ENCODE results near the gene CTPS1. TPM values are rescaled to one million over a fixed set of nuclear protein-coding genes. Genes with fewer than 3 reads are reported as not detected.

CTPS1 gene
- total RNA-seq, 4 donors from 2014 or later = 30.9 to 70.1 (median 51.3) TPM

GRCh38 chr1:40945491-40945973, 34.0 kb upstream of the CTPS1 start:
- intact Hi-C loops (cut with DNase I; ENCODE audit: low total_unique reads) = loop anchor here (5.0 kb wide), 1 partner anchor 83 kb away; the partner anchor contains the start of gene CITED4
- H3K9me3 ChIP-seq = peaks cover 0 to 10% of the 10 kb centered on the region in 2 donors
- H3K27me3 ChIP-seq = no peaks in the 10 kb centered on the region
- no peaks in the 10 kb centered on the region for H3K4me1 ChIP-seq
- DNase-seq = no peak
- no peaks in the 10 kb centered on the region for H3K36me3 ChIP-seq
- TF ChIP-seq CTCF (IDR thresholded peaks at IDR 0.05) (no peak), POLR2A (IDR thresholded peaks at IDR 0.05) (no peak)
- H3K4me3 ChIP-seq = no peak overlapping the region
- peak overlapping the region; percentile 91 to 94 for H3K27ac ChIP-seq

DNA sequence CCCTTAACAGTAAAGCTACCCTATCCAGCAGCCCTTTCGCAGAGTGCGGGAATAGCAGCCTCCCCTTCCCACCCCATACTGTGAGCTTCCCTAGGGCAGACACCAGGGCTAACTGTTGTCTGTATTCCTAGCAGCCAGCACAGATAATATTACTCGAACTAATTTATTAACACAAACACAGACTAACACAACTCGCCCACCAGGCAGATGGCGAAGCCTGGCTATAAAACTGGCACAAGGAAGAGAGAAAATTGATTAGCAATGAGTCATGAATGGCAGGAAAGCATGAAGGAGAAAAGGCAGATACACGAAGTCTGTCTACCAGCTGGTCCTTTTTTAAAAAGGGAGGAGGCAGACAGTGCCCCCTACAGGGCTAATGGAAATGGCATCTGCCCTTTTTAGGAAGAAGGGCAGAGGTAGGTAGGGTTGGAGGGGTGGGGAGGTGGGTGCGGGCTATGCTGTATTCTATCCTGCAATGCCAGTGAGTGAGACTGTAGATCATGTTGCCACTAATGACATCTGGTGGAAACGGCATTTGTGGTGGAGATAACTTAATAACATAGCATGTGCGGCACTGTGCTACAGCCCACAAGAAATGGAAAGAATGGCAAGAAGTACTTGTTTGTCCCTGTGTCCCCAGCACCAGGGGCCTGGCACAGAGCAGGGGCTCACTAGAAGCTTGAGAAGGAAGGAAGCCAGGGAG, 30.6 kb upstream of the CTPS1 start:
- no peaks in the 10 kb centered on the region for H3K27me3 ChIP-seq
- peaks cover 0 to 10% of the 10 kb centered on the region in 2 donors for H3K9me3 ChIP-seq
- no peaks in the 10 kb centered on the region for H3K36me3 ChIP-seq
- TF ChIP-seq CTCF (IDR thresholded peaks at IDR 0.05) = peak; percentile 24 to 45 (median 36)
- TF ChIP-seq POLR2A (IDR thresholded peaks at IDR 0.05) = no peak
- H3K27ac ChIP-seq = peak overlapping the region in 1 of 2 donors; percentile 0
- no peak for DNase-seq
- intact Hi-C loops (cut with DNase I; ENCODE audit: low total_unique reads) = loop anchor here (5.0 kb wide), 1 partner anchor 87 kb away; the partner anchor contains the start of gene CITED4
- no peak overlapping the region for H3K4me3 ChIP-seq
- no peaks in the 10 kb centered on the region for H3K4me1 ChIP-seq

- Histone ChIP-seq H3K36me3 (no peaks in the 10 kb centered on the region), H3K4me1 (no peaks in the 10 kb centered on the region), H3K9me3 (peaks cover 0 to 10% of the 10 kb centered on the region in 2 donors), H3K27ac (no peak overlapping the region), H3K4me3 (no peak overlapping the region), H3K27me3 (no peaks in the 10 kb centered on the region)
- intact Hi-C loops (cut with DNase I; ENCODE audit: low total_unique reads) = loop anchor here (5.0 kb wide), 1 partner anchor 87 kb away; the partner anchor contains the start of gene CITED4
- TF ChIP-seq CTCF (IDR thresholded peaks at IDR 0.05) = no peak
- DNase-seq = no peak
Observed at GRCh38 chr1:40949563-40949962, 29.9 kb upstream of the CTPS1 start.

DNA sequence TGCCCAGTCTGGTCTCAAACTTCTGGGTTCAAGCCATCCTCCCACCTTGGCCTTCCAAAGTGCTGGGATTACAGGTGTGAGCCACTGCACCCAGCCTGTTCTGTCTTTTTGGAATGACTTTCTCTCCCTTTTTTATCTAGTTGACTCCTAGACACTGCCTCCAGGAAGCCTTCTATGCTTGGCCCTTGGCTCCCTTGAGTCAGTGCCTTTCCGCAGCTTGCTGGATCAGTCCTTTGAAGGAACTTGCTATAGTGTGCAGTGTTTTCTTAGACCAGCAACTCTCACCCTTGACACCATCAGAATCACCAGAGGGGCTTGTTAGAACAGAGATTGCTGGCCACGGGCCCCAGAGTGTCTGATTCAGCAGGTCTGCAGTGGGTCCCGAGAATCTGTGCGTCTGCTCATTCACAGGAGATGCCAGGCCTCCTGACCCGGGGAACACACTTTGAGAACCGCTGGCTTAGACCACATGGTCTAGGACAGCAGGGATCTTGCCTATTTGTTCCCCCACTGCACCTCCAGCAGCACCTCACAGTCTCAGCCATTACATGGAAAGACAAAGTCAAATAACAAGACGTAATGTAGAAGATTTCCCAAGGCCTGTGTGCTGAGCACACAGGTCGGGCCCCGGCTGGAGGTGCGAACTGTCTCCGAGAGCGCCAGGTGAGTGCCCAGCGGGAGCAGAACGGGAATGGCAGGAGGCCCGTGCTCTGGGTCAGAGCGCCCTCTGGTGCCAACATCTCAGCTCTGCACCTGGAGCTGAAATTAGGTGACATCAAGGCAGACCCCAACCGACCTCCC, 27.4 kb upstream of the CTPS1 start:
- Histone ChIP-seq H3K27me3 (no peaks in the 10 kb centered on the region), H3K4me1 (no peaks in the 10 kb centered on the region), H3K9me3 (no peaks in the 10 kb centered on the region), H3K36me3 (no peaks in the 10 kb centered on the region), H3K27ac (no peak overlapping the region), H3K4me3 (no peak overlapping the region)
- intact Hi-C loops (cut with DNase I; ENCODE audit: low total_unique reads) = loop anchor here (5.0 kb wide), 1 partner anchor 105 kb away; no protein-coding TSS in a partner anchor
- DNase-seq = peak; percentile 69 to 74
- TF ChIP-seq POLR2A (IDR thresholded peaks at IDR 0.05) (no peak), CTCF (IDR thresholded peaks at IDR 0.05) (peak; percentile 89 to 96 (median 90))

All from uterus (tissue), 4 donors.